Measurements from ENCODE around the gene LGALS3.
A peak's percentile ranks its signal among the peaks of the same experiment; 100 is the strongest.
"Not testable (repeated sequence)": the region's sequence is repeated elsewhere in the genome, so short reads cannot be mapped to it uniquely, and the experiment has no call there.

LGALS3 gene

DNA sequence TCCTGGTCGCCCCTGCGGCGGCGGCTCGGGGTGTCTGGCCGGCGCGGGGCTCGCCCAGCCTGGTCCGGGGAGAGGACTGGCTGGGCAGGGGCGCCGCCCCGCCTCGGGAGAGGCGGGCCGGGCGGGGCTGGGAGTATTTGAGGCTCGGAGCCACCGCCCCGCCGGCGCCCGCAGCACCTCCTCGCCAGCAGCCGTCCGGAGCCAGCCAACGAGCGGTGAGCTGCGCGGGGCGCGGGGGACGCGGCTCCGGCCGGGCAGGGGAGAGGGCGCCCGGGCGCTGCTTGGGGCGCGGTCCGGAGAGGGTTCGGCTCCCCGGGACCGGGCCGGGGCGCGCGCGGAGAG, at the start of gene LGALS3:
Gene LGALS3 (plus strand): TSS at position 167 of the 342 bp plus-strand sequence. CDS start 8,122 bp downstream, outside the sequence.
- no peak for DNase-seq (ENCODE audit: low read depth, low spot score)

DNA sequence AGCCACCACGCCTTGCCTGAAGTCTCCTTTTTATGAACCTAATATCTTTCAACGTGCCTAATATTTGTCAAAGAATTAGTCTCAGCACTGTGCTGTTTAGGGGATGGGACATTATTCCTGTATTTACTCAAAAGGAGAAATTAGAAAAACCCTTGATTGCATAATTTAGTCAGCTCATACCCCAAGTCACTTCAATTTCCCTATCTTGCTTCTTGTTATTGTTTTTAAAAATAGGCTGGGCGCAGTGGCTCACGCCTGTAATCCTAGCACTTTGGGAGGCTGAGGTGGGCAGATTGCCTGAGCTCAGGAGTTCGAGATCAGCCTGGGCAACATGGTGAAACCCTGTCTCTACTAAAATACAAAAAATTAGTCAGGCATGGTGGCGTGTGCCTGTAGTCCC, 49.1 kb upstream of the LGALS3 start:
- DNase-seq (ENCODE audit: low read depth, low spot score), result not testable (repeated sequence)

DNA sequence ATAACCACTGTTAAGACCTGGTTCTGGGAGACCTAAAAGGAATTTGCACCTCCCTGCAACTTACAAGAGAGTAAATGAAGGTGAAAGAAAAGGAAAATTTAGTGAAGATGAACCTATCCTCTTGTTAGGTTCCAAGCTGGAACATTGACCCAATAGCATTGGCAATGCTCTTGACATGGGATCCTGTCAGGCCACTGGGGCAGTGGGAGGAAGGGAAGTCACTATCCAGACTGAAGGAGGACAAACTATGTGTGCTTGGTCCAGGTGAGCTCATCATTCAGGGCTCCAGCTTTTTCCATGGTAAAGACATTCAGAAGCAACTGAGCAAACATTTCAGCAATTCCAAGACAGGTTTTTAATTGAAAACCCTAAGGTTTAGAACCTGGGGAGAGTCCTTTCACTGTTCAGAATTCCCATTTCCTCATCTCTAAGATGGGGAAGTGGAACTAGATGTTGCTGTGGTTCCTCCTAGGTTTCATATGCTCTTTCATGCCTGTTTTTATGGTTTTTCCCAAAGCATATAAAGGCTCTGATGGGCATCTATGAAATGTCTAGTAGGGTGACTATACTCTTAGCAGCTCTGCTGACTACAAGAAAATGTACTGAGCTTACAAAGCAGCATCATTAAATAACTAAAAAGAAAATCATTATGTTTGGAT, 44.5 kb upstream of the LGALS3 start:
- no peak for DNase-seq (ENCODE audit: low read depth, low spot score)

DNA sequence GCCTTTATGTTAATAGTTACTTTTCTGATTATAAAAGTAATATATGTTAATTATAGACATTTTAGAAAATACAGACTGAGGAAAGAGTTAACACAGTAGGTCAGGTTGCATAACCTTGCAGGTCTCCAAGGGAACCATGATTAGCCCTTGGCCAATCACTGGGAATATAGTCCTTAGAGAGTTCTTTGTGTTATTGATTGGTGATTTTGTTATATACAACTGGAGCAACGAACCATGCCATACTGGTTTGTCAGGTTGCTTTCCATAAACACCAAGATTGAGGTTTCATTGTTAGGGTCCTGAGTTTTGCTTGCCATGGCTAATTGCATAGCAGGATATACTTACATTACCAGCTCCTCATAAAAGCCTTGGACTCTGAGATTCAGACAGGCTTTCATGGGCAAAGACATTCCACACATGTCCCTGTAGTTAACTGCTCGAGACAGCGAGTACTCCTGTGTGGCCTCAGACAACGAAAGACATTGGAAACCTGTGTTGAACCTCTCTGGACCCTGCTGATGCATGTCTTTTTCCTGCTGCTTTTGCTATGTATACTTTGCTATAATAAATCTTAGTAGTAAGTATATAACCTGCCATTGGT, 43.9 kb upstream of the LGALS3 start:
- no peak for DNase-seq (ENCODE audit: low read depth, low spot score)

DNA sequence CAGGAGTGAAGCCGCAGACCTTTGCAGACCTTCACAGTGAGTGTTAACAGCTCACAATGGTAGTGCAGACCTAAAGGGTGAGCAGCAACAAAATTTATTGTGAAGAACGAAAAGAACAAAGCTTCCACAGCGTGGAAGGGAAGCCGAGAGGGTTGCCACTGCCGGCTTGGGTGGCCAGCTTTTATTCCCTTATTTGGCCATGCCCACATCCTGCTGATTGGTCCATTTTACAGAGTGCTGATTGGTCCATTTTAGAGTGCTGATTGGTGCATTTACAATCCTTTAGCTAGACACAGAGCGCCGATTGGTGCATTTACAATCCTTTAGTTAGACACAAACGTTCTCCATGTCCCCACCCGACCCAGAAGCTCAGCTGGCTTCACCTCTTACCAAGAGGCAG, 42.1 kb upstream of the LGALS3 start:
- DNase-seq (ENCODE audit: low read depth, low spot score), result no peak

DNA sequence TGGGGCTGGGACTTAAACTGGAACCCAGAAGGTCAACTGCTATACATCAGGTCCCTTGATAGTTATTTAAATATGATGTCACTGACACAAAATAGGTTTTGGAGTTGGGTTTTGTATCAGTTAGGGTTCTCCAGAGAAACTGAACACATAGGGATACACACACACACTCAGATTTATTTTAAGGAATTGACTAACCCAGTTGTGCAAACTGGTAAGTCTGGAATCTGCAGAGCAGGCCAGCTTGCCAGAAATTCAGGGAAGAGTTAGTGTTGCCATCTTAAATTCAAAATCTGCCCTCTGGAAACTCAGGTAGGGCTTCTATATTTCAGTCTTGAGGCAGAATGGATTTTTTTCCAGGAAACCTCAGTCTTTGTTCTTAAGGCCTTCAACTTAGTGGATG, 40.7 kb upstream of the LGALS3 start:
- no peak for DNase-seq (ENCODE audit: low read depth, low spot score)

DNA sequence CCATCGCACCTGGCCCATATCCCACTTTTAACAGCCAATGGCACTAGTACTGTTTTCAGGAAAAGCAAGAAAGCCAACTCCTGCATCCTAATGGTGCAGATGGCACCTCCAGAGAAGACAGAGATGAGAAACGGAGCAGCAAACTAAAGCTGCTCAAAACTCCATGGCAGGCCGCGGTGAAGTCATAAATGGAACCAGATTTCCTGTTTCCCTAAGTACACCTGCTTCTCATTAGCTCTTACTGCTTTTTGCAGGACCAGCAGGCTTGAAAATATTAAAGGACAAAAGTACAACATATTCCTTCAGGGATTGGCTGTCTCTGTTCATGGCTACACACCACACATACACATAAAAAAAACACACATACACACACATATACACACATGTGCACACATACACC, 36.7 kb upstream of the LGALS3 start:
- DNase-seq (ENCODE audit: low read depth, low spot score), result no peak

DNA sequence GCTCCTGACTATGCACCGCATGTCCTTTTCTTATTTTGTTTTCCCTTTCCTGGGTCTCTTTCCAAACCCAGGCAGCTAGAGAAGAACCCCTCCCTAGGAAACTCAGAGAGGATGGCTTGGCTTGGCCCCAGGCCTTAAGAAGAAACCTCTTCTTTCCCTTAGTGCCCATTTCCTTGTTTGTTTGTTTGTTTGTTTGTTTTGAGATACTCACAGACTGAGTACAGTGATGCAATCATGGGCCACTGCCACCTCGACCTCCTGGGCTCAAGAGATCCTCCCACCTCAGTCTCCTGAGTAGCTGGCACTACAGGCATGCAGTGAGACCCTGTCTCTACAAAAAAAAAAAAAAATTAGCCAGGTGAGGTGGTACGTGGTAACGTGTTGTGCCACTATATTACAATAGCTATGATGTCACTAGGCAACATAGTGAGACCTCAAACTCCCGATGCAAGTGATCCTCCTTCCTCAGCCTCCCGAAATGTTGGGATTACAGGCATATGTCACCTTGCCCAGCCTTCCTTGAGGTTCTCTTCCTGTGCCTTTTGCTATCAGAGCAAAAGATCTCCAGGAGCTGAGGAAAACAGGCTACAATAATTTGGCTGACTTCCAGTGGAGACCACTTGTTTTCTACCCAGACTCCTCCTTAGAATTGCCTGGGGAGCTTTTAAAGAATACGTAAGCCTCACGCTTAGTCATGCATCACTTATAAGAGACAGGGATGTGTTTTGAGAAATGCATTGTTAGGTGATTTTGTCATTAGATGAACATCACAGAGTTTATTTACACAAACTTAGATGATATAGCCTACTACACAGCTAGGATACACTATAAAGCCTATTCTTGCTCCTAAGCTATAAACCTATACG, 34.5 kb upstream of the LGALS3 start:
- DNase-seq (ENCODE audit: low read depth, low spot score), result no peak

DNA sequence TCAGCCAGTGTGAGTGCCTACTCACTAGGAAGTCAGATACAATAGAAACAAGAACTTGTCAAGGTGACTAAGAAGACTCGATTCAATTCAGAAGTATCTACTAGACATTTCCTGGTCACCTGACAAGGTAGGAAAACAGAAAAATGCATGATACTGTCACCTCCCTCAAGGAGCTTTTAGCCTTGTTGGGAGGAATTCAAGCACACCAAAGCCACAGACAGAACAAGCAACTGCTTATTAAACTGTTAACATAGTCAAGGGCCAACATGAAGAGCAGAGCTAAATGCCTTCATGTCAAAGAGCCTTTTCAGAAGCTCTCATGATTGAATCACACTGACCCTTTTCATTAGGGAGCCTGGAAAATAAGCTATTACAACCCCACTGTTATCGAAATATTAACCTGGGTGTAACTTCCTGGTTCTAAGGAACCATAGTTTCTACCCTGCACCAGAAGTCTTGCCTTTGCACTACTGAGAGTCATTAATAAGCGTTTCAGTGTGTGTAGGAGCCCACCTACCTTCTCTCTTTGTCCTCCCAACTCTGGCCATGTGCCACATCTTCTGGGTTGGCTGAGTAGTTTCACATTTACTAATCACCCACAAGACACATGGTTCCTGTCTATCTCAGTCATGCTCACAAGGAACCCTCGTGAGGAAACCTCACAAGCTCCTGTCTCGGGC, 31.0 kb upstream of the LGALS3 start:
- no peak for DNase-seq (ENCODE audit: low read depth, low spot score)

DNA sequence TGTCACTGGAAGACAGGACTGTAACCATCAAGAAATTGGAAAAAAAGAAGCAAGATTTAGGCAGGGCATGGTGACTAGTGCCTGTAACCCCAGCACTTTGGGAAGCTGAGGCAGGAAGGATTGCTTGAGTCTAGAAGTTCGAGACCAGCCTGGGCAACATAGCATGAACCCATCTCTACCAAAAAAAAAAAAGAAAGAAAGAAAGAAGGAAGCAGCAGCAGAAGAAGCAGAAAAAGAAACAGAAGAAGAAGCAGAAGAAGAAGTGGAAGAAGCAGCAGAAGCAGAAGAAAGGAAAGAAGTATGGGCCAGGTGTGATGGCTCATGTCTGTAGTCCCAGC, 30.5 kb upstream of the LGALS3 start:
- DNase-seq (ENCODE audit: low read depth, low spot score), result no peak

DNA sequence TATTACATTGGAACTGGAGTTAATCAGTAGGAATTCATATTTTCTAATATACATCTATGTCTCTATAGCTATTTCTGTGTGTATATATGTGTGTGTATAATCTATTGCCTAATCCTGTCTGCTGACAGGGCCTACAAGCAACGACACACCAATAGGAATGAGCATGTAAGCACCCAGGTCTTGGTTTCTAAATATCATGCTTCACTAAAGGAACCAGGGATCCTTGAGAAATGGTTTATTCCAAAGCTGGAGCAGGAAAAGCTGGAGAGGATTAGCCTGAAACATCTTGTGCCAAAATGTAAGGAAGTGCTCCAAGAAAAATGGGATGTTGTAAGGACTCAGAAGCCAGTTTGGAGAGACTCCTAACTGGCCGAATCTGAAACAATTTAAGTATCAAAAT, 29.3 kb upstream of the LGALS3 start:
- DNase-seq (ENCODE audit: low read depth, low spot score), result no peak

DNA sequence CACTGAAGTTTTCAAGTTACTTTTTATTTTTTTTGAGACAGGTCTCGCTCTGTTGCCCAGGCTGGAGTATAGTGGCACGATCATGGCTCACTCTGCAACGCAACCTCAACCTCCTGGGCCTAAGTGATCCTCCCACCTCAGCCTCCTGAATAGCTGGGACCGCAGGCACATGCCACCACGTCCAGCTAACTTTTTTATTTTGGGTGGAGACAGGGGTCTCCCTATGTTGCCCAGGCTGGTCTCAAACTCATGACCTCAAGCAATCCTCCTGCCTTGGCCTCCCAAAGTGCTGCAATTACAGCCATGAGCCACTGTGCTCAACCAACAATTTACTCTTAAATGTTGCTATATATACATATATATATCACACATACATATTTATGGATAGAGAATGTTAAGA, 27.4 kb upstream of the LGALS3 start:
- DNase-seq (ENCODE audit: low read depth, low spot score), result no peak

DNA sequence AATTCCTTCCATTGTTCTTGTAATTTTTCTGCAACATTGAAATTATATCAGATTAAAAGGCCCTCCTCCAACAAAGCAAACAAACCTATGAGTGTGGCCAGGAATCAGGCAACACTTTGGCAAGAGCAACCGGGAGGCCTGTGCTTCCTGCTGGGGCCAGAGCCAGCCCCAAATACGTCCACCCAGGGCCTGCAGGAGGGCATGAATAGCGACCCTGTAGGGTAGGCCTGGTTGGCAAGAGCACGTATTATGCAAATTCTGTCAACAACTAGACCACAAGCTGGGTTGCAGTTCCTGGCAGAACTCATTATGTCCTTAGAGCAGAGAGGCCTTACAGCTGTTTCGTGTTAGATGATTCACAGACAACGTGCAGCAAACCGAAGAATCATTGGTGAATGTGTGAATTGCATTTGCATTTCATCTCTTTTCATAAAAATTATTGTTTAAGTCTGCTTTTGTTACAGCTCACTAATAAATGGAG, 26.9 kb upstream of the LGALS3 start:
- peak; percentile 64 for DNase-seq (ENCODE audit: low read depth, low spot score)

DNA sequence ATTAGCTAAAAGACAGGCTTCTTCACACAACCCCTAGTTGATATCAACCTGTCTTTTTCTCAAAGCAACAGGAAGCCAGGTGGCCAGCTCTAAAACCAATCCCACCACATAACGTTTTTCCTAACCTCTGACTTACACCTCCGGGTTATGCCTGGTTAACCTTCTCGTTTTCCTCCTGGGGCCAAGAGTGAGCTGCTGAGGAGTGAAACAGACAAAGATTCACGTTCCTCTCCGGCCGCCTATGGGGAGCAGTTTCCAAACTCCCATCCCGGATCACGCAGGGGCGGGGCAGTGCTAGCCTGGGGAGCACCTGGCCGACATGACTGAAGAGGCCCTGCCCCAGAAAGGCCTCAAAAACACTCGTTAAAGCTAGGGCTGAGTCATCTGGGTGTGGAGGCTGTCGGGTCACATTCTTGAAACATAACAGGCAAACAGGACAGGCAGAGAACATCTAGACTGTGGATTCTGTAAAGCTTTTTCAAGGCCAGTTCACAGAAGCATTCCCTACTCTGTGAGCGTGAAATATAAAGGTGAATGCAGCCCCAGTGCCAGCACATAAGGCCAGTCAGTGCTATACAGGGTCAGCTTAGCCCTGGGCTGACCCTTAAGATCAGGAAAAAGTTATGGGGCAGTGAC, 25.9 kb upstream of the LGALS3 start:
- DNase-seq (ENCODE audit: low read depth, low spot score), result peak; percentile 95

DNA sequence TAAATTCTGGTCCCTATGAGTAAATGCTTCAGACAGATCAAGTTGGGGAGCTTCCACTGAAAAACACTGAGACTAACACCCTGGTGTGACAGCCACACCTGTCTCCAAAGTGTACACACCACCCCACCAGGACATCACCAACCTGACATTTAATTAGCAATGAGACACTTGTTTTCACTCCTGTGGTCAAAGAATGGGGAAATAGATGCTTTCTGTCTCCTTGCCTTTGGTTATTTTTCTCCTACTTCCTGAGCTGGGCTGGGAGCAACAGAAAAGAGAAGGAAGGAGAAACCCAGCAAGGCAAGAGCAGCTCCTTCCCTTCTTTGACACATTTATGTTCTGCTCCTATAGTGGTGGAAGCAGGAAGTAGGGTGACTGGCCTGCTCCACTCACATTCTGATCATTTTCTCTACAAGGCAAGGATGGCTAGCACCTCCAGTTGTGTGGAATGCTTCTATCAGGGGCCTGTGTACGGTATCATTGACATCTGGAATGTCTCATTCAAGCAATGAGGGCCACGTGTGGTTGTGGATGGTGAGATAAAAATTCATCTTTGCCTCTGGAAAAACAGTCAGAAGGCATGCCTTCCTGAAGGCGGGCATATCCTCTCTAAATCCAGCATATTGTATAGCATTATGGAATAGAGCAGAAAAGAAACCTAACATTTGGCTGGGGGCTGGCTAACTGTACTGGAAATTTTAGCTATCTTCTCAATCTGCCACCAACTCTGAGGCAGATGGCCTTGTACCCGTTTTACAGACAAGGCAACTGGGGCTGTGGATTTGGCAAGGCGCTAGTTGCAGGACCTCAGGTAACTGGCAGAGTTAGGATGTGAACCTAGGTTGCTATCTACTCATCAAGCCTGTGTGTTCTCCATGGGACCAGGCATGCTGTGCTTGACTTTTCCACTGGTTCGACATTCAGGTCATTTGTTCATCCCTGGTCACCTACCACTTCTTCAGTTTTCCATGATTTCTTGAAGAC, 24.8 kb upstream of the LGALS3 start:
- DNase-seq (ENCODE audit: low read depth, low spot score), result no peak

DNA sequence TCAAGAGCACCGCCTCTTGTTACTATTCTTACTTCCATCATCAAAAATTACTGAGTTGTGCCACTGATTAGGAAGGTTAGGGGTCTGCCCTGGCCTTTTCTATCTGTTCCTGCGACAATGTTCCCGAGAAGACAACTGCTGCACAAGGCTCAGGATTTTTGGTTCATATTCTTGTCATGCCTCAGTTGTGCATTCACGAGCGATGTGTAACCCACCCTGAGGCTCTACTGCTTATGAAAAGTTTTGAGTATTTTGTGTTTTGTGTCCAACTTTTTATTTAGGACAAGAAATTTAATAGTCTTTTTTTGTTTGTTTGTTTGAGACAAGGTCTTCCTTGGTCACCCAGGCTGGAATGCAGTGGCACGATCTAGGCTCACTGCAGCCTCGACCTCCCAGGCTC, 23.1 kb upstream of the LGALS3 start:
- DNase-seq (ENCODE audit: low read depth, low spot score), result no peak

DNA sequence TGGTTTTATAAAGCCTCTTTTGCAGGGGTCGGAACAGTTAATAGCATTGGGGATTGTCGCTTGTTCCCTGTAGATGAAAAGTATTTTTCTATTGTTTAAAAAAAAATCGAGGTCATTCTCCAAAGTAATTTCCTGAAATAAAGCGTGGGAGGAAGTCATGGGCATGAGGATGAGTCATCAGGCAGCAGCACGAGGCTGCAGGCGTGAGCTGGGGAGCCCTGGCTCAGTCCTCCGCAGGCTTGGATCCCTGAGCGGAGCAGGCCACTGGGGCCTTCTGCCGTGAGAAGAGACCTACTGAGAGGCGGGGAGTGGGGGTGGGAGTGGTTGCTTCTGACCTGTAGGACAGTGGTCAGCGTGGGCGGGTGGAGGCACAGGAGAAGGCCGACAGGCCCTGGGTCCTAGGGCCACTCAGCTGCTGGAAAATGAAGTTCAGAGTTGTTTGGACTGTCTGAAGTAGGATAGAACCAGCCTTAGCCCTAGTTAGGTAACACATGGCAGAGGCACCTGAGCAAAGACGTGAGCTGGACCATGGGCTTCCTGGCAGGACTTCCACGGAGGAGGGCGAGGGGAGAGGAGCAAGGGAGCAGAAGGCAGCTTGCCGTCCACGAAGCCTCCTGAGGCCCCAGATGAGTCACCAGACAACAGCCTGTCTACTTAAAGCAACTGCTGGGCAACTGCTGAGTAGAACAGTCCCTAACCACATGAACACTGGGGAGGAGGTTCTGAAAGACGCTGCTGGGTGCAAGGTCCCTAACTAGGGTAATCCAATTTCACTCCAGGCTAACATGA, 21.1 kb upstream of the LGALS3 start:
- peak; percentile 62 for DNase-seq (ENCODE audit: low read depth, low spot score)

DNA sequence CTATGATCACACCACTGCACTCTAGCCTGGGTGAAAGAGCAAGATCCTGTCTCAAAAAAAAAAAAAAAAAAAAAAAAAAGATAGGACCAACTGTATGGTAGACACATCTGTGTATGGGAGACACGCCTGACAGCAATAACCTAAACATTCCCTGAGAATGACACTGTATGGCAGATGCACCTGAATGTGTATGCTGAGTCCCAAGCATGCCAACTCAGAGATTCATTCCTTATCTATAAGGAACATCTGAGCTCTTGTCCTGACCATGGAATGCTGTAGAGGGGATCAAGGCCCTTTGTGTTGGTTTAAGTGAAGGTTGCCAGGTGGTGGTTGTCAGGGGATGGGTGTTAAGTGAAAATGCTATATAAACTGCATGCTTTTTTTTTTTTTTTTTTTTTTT, 19.2 kb upstream of the LGALS3 start:
- no peak for DNase-seq (ENCODE audit: low read depth, low spot score)

DNA sequence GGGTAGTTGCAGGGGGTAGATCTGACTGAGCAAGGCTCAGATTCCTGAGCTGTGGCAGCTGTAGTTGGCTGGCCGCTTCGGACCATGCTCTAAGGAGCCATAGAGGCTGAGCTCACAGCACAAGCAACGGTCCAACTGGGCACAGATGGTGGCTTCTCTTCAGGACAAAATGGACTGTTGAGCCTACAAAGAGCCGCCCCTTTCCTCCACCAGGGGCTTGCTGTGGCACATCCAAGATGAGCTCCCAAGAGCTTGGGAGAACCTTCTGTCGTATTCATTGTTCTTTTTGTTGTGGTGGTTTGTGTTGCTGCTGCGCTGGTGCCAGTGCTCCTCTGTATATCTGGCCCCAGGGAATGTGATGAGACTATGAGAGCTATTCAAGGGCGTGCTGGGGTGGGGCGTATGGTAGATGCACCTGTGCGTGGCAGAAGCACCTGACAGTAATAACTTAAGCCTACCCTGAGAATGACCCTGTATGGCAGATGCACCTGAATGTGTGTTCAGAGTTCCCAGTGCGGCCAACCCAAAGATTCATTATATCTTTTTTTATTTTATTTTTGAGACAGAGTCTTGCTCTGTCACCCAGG, 17.8 kb upstream of the LGALS3 start:
- no peak for DNase-seq (ENCODE audit: low read depth, low spot score)
